Inflammatory macrophage treated with lipopolysaccharide for 1 hour (primary cell): ENCODE measurements around the gene HOXD12.

Experiments
- DNase-seq, 2 donors: peaks; one replicate each; pipeline ENCODE4 v3.0.0-alpha.2; 2020 to 2022

Gene HOXD12

GRCh38 chr2:176151442-176152287, 52.1 kb downstream of the HOXD12 start, which contains the start of gene HOXD4:
TSS of gene HOXD4 (plus strand) at chr2:176151550. CDS start at chr2:176151634, 84 bp downstream.
- DNase-seq = no peak
